SH-SY5Y (cell line): ENCODE results near the gene SBF1.

Experiments used
- GATA2 ChIP-seq: IDR thresholded peaks from 2 replicates; pipeline ENCODE4 v1.6.1; 2011; ENCODE audit warnings: mild to moderate bottlenecking, low read depth, low read length
- GATA3 ChIP-seq: IDR thresholded peaks from 2 replicates; pipeline ENCODE4 v1.6.1; 2011; ENCODE audit warnings: low read depth, mild to moderate bottlenecking, low read length, moderate library complexity

DNA sequence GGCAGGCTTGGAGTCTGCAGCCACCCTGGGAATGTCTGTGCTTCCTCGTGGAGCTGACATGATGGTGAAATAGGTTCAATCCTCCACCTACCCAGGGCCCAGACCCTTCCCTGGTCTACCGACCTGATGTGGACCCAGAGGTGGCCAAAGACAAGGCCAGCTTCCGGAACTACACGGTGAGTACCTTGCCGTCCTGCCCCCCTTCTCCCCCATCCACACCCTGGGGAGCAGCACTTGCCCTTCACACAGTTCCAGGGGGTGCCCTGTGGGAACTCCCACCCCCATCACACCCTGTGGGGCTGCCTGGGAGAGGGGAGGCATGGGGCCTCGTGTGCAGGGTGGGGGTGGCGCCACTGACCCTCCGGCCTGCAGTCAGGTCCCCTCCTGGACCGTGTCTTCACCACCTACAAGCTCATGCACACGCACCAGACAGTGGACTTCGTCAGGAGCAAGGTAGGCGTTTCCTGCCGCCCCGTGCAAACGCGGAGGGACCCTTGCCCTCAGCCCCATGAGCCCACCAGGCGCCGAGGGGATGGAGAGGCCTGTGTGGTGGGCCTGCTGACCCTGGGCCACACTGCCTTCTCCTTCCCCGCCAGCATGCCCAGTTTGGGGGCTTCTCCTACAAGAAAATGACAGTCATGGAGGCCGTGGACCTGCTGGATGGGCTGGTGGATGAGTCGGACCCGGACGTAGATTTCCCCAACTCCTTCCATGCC lies 12.6 kb upstream of the SBF1 start:
- TF ChIP-seq GATA2 (no peak), GATA3 (no peak)
